ENCODE measurements around the gene UNKL. TPM values are rescaled to one million over a fixed set of nuclear protein-coding genes. Genes with fewer than 3 reads are reported as not detected.

Gene UNKL
- total and polyA plus RNA-seq, 2 donors (not counting 1 experiment from before 2014, with no cell fraction given), result 53.9 to 178 TPM

DNA sequence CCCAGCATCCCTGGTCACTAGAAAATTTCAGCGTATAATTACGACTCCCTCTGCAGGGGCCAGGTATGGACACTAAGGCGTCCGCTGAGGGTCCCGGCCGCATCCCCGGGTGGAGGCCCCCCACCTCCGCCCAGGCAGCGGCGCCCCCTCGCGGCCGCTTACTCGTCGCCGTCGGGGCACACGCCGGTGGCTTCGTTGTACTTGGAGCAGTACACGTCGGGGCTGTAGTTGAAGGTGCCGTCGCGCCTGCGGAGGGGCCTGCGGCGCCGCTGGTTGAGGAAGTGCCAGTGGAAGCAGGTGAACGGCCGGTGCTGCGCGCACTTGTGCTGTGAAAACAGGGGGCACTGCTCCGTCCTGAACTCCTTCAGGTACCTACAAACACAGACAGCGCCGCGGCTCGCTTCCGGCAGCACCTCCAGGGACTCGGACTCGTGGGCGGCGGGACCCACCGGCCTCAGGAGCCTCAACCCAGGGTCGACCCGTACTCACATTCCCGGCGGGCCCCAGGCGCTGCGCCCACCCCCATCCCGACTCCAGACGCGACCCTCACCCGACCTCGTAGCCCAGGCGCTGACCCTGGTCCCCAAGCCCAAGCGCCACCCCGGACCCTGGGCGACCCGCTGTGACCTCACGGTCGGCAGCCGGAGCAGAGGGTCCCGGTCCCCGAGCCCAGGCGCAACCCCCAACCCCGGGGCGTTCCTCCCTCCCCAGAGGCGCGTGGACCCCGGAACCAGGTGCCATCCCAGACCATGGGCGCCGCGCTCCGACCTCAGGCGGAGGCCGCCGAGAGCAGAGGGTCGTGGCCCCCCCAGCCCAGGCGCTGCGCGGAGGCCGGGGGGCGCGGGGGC lies 596 bp downstream of the UNKL start:
- CTCF ChIA-PET, result interaction anchor here (0.7 kb wide), 1 partner anchor 35 kb away, joined by 4 read pairs; no protein-coding TSS in a partner anchor
- peaks cover 0 to 28% of the 10 kb centered on the region in 2 experiments for H3K36me3 ChIP-seq (replicated peaks in 1 of 2; ENCODE audit: control extremely low read depth in 1 of 2, control insufficient read depth in 1 of 2, extremely low read depth in 1 of 2, insufficient read depth in 2 of 2, low read length in 1 of 2)
- Mint-ChIP-seq H3K27ac (peak overlapping the region; percentile 95), H3K4me1 (peaks cover 18% of the 10 kb centered on the region), H3K4me3 (peak overlapping the region; percentile 90), H3K27me3 (no peaks in the 10 kb centered on the region), H3K9me3 (ENCODE audit: insufficient read depth) (no peaks in the 10 kb centered on the region)
- H4K20me1 ChIP-seq (ENCODE audit: control insufficient read depth, insufficient read depth, low read length, poor library complexity, severe bottlenecking), result peaks cover 52% of the 10 kb centered on the region
- DNase-seq, result peak; percentile 84
- TF ChIP-seq EZH2 (IDR thresholded peaks at IDR 0.05; ENCODE audit: borderline replicate concordance, insufficient read depth, low read depth, low read length, poor library complexity, severe bottlenecking), result no peak
- TF ChIP-seq, protein P1, sequence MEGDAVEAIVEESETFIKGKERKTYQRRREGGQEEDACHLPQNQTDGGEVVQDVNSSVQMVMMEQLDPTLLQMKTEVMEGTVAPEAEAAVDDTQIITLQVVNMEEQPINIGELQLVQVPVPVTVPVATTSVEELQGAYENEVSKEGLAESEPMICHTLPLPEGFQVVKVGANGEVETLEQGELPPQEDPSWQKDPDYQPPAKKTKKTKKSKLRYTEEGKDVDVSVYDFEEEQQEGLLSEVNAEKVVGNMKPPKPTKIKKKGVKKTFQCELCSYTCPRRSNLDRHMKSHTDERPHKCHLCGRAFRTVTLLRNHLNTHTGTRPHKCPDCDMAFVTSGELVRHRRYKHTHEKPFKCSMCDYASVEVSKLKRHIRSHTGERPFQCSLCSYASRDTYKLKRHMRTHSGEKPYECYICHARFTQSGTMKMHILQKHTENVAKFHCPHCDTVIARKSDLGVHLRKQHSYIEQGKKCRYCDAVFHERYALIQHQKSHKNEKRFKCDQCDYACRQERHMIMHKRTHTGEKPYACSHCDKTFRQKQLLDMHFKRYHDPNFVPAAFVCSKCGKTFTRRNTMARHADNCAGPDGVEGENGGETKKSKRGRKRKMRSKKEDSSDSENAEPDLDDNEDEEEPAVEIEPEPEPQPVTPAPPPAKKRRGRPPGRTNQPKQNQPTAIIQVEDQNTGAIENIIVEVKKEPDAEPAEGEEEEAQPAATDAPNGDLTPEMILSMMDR (IDR thresholded peaks at IDR 0.05), result peak; percentile 72
- peak overlapping the region; percentile 96 for H3K4me2 ChIP-seq (replicated peaks; ENCODE audit: low read depth, low read length, poor library complexity, severe bottlenecking)
- H3K27ac ChIP-seq (ENCODE audit: low read length in 2 of 2), result peak overlapping the region; percentile 70 to 92
- H2AFZ ChIP-seq (ENCODE audit: insufficient read depth, low read depth, low read length, poor library complexity, severe bottlenecking), result peak overlapping the region; percentile 64
- peak; percentile 59 for ATAC-seq (ENCODE audit: low read depth)
- intact Hi-C loops (cut with micrococcal nuclease), result loop anchor here (2.0 to 5.0 kb wide), 3 partner anchors 37 to 358 kb away; partner anchors contain the start of genes CLCN7, EME2, MRPS34 and NME3
- H3K79me2 ChIP-seq (ENCODE audit: control insufficient read depth, insufficient read depth, low read length), result peaks cover 75% of the 10 kb centered on the region
- peak overlapping the region in 4 of 5 experiments; percentile 76 to 92 (median 88) for H3K4me3 ChIP-seq (ENCODE audit: control extremely low read depth in 1 of 5, extremely low read depth in 1 of 5, insufficient read depth in 1 of 5, low read depth in 2 of 5, low read length in 4 of 5)
- 4% methylated on average over 85 of the region's 85 CpGs for WGBS (ENCODE audit: insufficient coverage)
- H3K9ac ChIP-seq (ENCODE audit: low read length), result peak overlapping the region; percentile 91
- no peaks in the 10 kb centered on the region for H3K9me3 ChIP-seq (ENCODE audit: control extremely low read depth in 1 of 3, control insufficient read depth in 2 of 3, insufficient read depth in 1 of 3, low read length in 2 of 3)
- POLR2A ChIA-PET, result interaction anchor here (0.7 kb wide), 1 partner anchor 89 kb away, joined by 13 read pairs; no protein-coding TSS in a partner anchor
- H3K4me1 ChIP-seq (ENCODE audit: control insufficient read depth in 2 of 2, insufficient read depth in 2 of 2, low read length in 2 of 2), result peaks cover 6 to 19% of the 10 kb centered on the region in 2 donors
- H3K27me3 ChIP-seq (replicated peaks in 1 of 4; ENCODE audit: control extremely low read depth in 1 of 4, control insufficient read depth in 3 of 4, insufficient read depth in 4 of 4, low read length in 3 of 4), result no peaks in the 10 kb centered on the region

Measured in B cell (primary cell).